ENCODE results near the gene TSPEAR.

Gene TSPEAR

DNA sequence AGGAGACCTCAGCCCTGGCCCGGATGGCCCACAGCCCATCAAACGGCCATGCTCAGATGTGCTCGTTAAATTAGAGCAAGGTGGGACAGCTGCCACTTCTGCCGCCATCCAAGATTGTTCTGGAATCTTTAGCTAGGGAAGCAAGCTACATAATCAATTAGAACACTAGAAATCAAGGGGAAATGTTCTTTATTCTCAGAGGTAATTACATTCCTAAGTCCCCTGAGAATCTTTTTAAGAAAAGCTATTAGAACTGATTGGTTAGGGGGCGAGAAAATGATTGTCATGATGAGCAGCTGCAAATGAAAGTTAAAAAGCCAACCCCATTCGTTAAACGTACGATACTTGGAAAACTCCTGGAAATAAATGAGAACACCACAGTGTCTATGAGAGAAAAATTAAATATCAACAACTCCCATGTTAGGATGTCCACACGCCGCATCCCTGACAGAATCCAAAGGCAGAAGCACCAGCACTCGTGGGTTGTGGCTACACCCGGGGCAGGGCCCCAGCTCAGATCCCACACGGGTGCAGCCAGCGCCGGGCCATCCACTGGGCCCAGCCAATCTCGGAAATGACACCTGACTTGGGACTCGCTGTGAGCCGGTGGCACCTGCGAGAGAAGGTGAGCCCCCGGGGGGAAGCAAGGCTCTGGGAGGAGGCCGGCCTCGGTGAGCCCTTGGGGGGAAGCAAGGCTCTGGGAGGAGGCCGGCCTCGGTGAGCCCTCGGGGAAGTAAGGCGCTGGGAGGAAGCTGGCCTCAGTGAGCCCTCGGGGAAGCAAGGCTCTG lies 209.0 kb downstream of the TSPEAR start:
- no peaks in the 10 kb centered on the region for H3K9me3 ChIP-seq (ENCODE audit: low read length)
- no peak overlapping the region for H3K4me2 ChIP-seq (ENCODE audit: low read length)
- TF ChIP-seq, protein P1, sequence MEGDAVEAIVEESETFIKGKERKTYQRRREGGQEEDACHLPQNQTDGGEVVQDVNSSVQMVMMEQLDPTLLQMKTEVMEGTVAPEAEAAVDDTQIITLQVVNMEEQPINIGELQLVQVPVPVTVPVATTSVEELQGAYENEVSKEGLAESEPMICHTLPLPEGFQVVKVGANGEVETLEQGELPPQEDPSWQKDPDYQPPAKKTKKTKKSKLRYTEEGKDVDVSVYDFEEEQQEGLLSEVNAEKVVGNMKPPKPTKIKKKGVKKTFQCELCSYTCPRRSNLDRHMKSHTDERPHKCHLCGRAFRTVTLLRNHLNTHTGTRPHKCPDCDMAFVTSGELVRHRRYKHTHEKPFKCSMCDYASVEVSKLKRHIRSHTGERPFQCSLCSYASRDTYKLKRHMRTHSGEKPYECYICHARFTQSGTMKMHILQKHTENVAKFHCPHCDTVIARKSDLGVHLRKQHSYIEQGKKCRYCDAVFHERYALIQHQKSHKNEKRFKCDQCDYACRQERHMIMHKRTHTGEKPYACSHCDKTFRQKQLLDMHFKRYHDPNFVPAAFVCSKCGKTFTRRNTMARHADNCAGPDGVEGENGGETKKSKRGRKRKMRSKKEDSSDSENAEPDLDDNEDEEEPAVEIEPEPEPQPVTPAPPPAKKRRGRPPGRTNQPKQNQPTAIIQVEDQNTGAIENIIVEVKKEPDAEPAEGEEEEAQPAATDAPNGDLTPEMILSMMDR (IDR thresholded peaks at IDR 0.05; ENCODE audit: low read length), result no peak
- no peak for TF ChIP-seq EZH2 (IDR thresholded peaks at IDR 0.05; ENCODE audit: borderline replicate concordance, low read length)
- H3K4me3 ChIP-seq (ENCODE audit: low read depth, low read length, poor library complexity, severe bottlenecking), result no peak overlapping the region
- no peak overlapping the region for H2AFZ ChIP-seq (ENCODE audit: low read length)
- no peaks in the 10 kb centered on the region; the same call in 1 of the 2 replicates for H3K27me3 ChIP-seq (ENCODE audit: insufficient read depth, low read length)
- no peaks in the 10 kb centered on the region for H3K4me1 ChIP-seq (ENCODE audit: insufficient read depth, low read length, severe bottlenecking)
- H3F3A ChIP-seq (ENCODE audit: insufficient read depth, low read length), result no peaks in the 10 kb centered on the region
- no peaks in the 10 kb centered on the region for H3K79me2 ChIP-seq (ENCODE audit: insufficient read depth, low read length)
- H3K27ac ChIP-seq (ENCODE audit: low read depth, low read length, poor library complexity, severe bottlenecking), result no peak overlapping the region
- no peaks in the 10 kb centered on the region for H3K36me3 ChIP-seq (ENCODE audit: insufficient read depth, low read length)
- no peaks in the 10 kb centered on the region for H4K20me1 ChIP-seq (ENCODE audit: insufficient read depth, low read length)
- no peak overlapping the region for H3K9ac ChIP-seq (ENCODE audit: low read length)
- H3K9me2 ChIP-seq (ENCODE audit: low read depth, low read length), result no peaks in the 10 kb centered on the region

DNA sequence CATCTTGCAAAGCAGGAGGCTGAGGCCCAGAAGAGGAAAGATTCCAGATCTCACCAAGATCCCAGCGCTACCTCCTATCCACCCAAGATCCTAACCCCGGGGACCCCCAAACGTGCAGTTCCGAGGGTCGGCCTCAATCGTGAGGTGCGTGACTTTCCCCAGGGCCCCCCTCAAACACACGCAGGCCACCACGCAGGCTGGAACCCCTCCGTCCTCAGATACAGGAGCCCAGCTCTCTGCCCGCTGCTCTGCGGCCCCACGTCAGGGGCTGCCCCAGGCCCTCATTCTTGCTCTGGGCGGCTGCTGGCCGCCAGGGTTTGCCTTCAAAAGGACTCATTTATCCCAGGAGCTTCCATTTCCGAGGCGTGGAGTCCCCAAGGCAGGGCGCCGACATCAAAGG lies 211.3 kb downstream of the TSPEAR start:
- H3K27ac ChIP-seq (ENCODE audit: low read depth, low read length, poor library complexity, severe bottlenecking), result no peak overlapping the region
- 0 out of 2 replicates have a peak, but pooled peaks cover 4% of the 10 kb centered on the region for H3K27me3 ChIP-seq (ENCODE audit: insufficient read depth, low read length)
- no peaks in the 10 kb centered on the region for H3F3A ChIP-seq (ENCODE audit: insufficient read depth, low read length)
- H3K9ac ChIP-seq (ENCODE audit: low read length), result no peak overlapping the region
- no peaks in the 10 kb centered on the region for H3K36me3 ChIP-seq (ENCODE audit: insufficient read depth, low read length)
- no peak overlapping the region for H3K4me2 ChIP-seq (ENCODE audit: low read length)
- H2AFZ ChIP-seq (ENCODE audit: low read length), result no peak overlapping the region
- TF ChIP-seq, protein P1 (IDR thresholded peaks at IDR 0.05; ENCODE audit: low read length), result no peak
- no peak for TF ChIP-seq EZH2 (IDR thresholded peaks at IDR 0.05; ENCODE audit: borderline replicate concordance, low read length)
- no peak overlapping the region for H3K4me3 ChIP-seq (ENCODE audit: low read depth, low read length, poor library complexity, severe bottlenecking)
- no peaks in the 10 kb centered on the region for H3K9me3 ChIP-seq (ENCODE audit: low read length)
- H3K4me1 ChIP-seq (ENCODE audit: insufficient read depth, low read length, severe bottlenecking), result no peaks in the 10 kb centered on the region
- no peaks in the 10 kb centered on the region for H3K79me2 ChIP-seq (ENCODE audit: insufficient read depth, low read length)
- no peaks in the 10 kb centered on the region for H3K9me2 ChIP-seq (ENCODE audit: low read depth, low read length)
- no peaks in the 10 kb centered on the region for H4K20me1 ChIP-seq (ENCODE audit: insufficient read depth, low read length)

DNA sequence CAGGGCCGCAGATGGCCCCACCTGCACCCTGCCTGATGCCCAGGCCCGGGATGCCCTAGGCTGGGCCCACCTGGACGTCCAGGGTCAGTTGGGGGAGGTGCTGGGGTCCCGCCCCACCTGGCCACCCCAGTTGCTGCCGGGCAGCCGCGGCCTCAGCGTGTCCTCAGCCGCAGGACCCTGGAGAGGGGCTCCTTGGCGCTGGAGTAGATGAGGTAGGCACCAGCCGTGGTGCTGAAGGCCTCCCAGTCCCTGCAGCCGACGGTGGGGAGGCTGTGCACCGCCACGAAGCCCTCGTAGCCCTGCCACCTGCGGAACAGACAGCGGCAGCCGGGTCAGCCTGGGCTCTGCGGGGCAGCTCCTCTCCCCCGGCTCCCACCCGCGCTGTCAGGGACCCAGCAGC lies 211.7 kb downstream of the TSPEAR start:
- no peaks in the 10 kb centered on the region for H3K4me1 ChIP-seq (ENCODE audit: insufficient read depth, low read length, severe bottlenecking)
- H3K27me3 ChIP-seq (ENCODE audit: insufficient read depth, low read length), result peaks cover 4% of the 10 kb centered on the region; the same call in 1 of the 2 replicates

More for the DNA sequence above, 211.7 kb downstream of the TSPEAR start:
- Histone ChIP-seq H4K20me1 (ENCODE audit: insufficient read depth, low read length) (no peaks in the 10 kb centered on the region), H3K9me2 (ENCODE audit: low read depth, low read length) (no peaks in the 10 kb centered on the region), H3K4me3 (ENCODE audit: low read depth, low read length, poor library complexity, severe bottlenecking) (no peak overlapping the region), H3F3A (ENCODE audit: insufficient read depth, low read length) (no peaks in the 10 kb centered on the region), H3K79me2 (ENCODE audit: insufficient read depth, low read length) (no peaks in the 10 kb centered on the region), H3K9me3 (ENCODE audit: low read length) (no peaks in the 10 kb centered on the region), H3K27ac (ENCODE audit: low read depth, low read length, poor library complexity, severe bottlenecking) (no peak overlapping the region), H2AFZ (ENCODE audit: low read length) (no peak overlapping the region), H3K36me3 (ENCODE audit: insufficient read depth, low read length) (no peaks in the 10 kb centered on the region), H3K9ac (ENCODE audit: low read length) (no peak overlapping the region), H3K4me2 (ENCODE audit: low read length) (no peak overlapping the region)
- TF ChIP-seq, protein P1 (IDR thresholded peaks at IDR 0.05; ENCODE audit: low read length), result no peak
- TF ChIP-seq EZH2 (IDR thresholded peaks at IDR 0.05; ENCODE audit: borderline replicate concordance, low read length), result no peak
